ENCODE measurements around the gene SDHA. TPM values are rescaled to one million over a fixed set of nuclear protein-coding genes. Genes with fewer than 3 reads are reported as not detected.
"Not testable (repeated sequence)": the region's sequence is repeated elsewhere in the genome, so short reads cannot be mapped to it uniquely, and the experiment has no call there.

The SDHA gene
- total RNA-seq, 1 experiment from 2014 or later, result 140 TPM

DNA sequence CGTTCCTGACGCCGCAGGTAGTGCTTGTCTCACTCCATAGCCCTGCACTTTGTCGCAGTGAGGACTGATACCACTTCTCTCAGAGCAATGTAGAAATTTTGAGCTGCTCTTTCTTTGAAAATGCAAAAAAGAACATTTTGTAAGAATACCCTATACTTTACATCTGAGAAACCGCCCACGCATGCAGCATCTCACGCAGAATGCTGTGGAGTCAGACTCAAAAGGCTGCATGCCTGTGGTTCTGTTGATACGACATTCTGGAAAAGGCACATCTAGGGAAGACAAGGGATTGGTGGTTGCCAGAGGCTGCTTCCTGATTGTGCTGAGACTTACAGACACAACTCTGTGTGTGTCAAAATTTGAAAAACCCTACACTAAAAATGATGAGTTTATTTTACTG lies 19.8 kb downstream of the SDHA start:
- DNase-seq; H3K4me1 ChIP-seq; H3K27ac Mint-ChIP-seq (ENCODE audit: unreplicated experiment); intact Hi-C loops (cut with micrococcal nuclease; ENCODE audit: unreplicated experiment); H3K36me3 ChIP-seq (ENCODE audit: control insufficient read depth, insufficient read depth, low read length); H3K4me1 Mint-ChIP-seq (ENCODE audit: low read depth, unreplicated experiment); H3K9me3 Mint-ChIP-seq (ENCODE audit: unreplicated experiment); H3K4me3 Mint-ChIP-seq (ENCODE audit: unreplicated experiment); H3K27me3 ChIP-seq (replicated peaks; ENCODE audit: control insufficient read depth, insufficient read depth, low read length); H3K4me3 ChIP-seq (ENCODE audit: low read depth, low read length); H3K9me3 ChIP-seq; H3K27me3 Mint-ChIP-seq (ENCODE audit: insufficient read depth, unreplicated experiment); CTCF ChIA-PET; BruUV-seq (replicated peaks); POLR2A ChIA-PET: not testable (repeated sequence)
- peaks cover 79% of the 10 kb centered on the region for H3K36me3 Mint-ChIP-seq (ENCODE audit: insufficient read depth, unreplicated experiment)

DNA sequence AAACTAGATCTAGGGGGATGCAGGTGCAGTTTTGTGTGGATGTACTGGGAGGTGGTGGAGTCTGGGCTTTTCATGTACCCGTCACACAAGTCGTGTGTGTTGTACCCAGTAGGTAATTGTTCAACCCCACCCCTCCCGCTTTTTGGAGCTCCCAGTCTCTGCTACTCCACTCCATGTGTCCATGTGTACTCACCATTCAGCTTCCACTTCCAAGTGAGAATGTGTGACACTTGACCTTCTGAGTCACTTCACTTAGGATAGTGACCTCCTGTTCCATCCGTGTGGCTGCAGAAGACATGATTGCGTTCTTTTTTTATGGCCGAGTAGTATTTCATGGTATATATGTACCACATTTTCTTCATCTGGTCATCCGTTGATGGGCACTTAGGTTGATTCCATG lies 22.4 kb downstream of the SDHA start:
- H3K4me1 ChIP-seq; DNase-seq; intact Hi-C loops (cut with micrococcal nuclease; ENCODE audit: unreplicated experiment); H3K9me3 Mint-ChIP-seq (ENCODE audit: unreplicated experiment); H3K4me1 Mint-ChIP-seq (ENCODE audit: low read depth, unreplicated experiment); H3K27ac Mint-ChIP-seq (ENCODE audit: unreplicated experiment); POLR2A ChIA-PET; H3K27me3 ChIP-seq (replicated peaks; ENCODE audit: control insufficient read depth, insufficient read depth, low read length); H3K27me3 Mint-ChIP-seq (ENCODE audit: insufficient read depth, unreplicated experiment); H3K4me3 Mint-ChIP-seq (ENCODE audit: unreplicated experiment); H3K4me3 ChIP-seq (ENCODE audit: low read depth, low read length); H3K36me3 ChIP-seq (ENCODE audit: control insufficient read depth, insufficient read depth, low read length); CTCF ChIA-PET; BruUV-seq (replicated peaks); H3K9me3 ChIP-seq: not testable (repeated sequence)
- H3K36me3 Mint-ChIP-seq (ENCODE audit: insufficient read depth, unreplicated experiment), result peaks cover 75% of the 10 kb centered on the region

DNA sequence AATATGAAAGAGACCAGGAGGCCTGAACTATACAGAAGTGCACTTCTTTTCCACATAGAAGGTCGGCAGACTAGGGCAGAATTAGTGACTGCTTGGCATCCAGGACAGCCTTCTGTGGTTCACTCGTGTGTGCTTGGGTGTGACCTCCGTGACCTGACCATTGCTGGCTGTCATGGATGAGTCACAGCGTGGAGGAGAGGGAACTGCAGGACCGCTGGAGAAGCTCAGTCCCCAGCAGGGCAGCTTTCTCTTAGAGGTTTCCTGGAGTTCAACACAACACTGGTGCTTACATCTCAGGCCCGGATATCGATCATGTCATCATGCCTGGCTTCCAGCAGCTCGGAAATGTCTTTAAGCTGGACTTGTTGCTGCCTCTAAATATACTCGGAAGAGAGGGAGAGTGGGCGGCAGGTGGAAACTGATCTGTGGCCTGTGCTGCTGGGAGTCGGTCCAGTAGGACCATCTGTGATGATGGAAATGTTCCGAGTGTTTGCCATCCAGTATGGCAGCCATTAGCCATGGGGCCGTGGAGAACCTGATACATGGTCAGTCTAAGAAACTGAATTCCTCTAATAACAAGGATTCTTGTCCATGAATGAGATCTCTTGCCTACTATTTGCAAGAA lies 23.0 kb downstream of the SDHA start:
- intact Hi-C loops (cut with micrococcal nuclease; ENCODE audit: unreplicated experiment); H3K36me3 ChIP-seq (ENCODE audit: control insufficient read depth, insufficient read depth, low read length); H3K27me3 ChIP-seq (replicated peaks; ENCODE audit: control insufficient read depth, insufficient read depth, low read length); DNase-seq; POLR2A ChIA-PET; H3K27me3 Mint-ChIP-seq (ENCODE audit: insufficient read depth, unreplicated experiment); H3K4me1 ChIP-seq; H3K27ac Mint-ChIP-seq (ENCODE audit: unreplicated experiment); H3K9me3 ChIP-seq; H3K9me3 Mint-ChIP-seq (ENCODE audit: unreplicated experiment); H3K4me1 Mint-ChIP-seq (ENCODE audit: low read depth, unreplicated experiment); H3K4me3 Mint-ChIP-seq (ENCODE audit: unreplicated experiment); BruUV-seq (replicated peaks); H3K4me3 ChIP-seq (ENCODE audit: low read depth, low read length); CTCF ChIA-PET: not testable (repeated sequence)
- H3K36me3 Mint-ChIP-seq (ENCODE audit: insufficient read depth, unreplicated experiment), result peaks cover 79% of the 10 kb centered on the region

DNA sequence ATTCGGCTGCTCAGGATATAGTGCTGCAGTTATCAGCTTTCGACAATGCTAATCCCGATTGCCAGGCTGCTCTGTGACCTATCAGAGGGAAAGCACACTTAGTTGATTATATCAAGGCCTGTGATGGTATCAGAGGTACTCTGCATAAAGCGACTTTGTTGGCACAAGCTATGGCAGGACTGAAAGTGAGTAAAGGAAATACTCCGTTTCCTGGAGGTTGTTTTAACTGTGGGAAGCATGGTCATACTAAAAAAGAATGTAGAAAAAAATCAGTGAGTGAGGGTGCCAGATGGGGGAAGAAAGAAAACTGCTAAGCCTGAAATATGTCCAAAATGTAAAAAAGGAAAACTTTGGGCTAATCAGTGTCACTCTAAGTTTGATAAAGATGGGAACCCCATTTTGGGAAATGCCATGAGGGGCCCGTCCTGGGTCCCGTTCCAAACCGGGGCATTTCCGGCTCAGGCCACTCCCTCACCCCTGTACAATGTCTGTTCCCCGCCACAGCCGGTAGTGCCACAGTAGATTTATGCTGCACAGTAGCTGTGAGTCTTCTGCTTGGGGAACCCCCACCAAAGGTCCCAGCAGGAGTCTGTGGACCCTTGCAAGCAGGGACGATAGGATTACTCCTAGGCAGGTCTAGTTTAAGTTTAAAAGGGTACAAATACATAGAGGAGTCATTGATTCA lies 25.7 kb downstream of the SDHA start:
- CTCF ChIA-PET, result interaction anchor here (0.5 kb wide), 1 partner anchor 94 kb away, joined by 3 read pairs; no protein-coding TSS in a partner anchor
- H3K36me3 ChIP-seq (ENCODE audit: control insufficient read depth, insufficient read depth, low read length); H3K4me1 Mint-ChIP-seq (ENCODE audit: low read depth, unreplicated experiment); H3K27ac Mint-ChIP-seq (ENCODE audit: unreplicated experiment); DNase-seq; H3K9me3 Mint-ChIP-seq (ENCODE audit: unreplicated experiment); H3K27me3 ChIP-seq (replicated peaks; ENCODE audit: control insufficient read depth, insufficient read depth, low read length); H3K4me3 Mint-ChIP-seq (ENCODE audit: unreplicated experiment); BruUV-seq (replicated peaks); H3K27me3 Mint-ChIP-seq (ENCODE audit: insufficient read depth, unreplicated experiment); H3K9me3 ChIP-seq; POLR2A ChIA-PET; H3K4me3 ChIP-seq (ENCODE audit: low read depth, low read length); H3K4me1 ChIP-seq; intact Hi-C loops (cut with micrococcal nuclease; ENCODE audit: unreplicated experiment): not testable (repeated sequence)
- peaks cover 93% of the 10 kb centered on the region for H3K36me3 Mint-ChIP-seq (ENCODE audit: insufficient read depth, unreplicated experiment)

DNA sequence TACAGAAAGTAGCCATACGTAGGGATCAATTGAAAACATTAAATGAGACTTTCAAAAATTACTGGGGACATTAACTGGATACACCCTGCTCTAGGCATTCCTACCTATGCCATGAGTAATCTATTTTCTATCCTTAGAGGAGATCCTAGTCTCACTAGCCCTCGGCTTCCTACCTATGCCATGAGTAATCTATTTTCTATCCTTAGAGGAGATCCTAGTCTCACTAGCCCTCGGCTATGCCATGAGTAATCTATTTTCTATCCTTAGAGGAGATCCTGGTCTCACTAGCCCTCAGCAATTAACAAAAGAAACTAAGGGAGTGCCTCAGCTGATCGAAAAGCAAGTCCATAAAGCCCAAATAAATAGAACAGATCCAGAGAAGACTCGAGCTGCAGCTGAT lies 27.6 kb downstream of the SDHA start:
- H3K4me1 Mint-ChIP-seq (ENCODE audit: low read depth, unreplicated experiment), result not testable (repeated sequence)

DNA sequence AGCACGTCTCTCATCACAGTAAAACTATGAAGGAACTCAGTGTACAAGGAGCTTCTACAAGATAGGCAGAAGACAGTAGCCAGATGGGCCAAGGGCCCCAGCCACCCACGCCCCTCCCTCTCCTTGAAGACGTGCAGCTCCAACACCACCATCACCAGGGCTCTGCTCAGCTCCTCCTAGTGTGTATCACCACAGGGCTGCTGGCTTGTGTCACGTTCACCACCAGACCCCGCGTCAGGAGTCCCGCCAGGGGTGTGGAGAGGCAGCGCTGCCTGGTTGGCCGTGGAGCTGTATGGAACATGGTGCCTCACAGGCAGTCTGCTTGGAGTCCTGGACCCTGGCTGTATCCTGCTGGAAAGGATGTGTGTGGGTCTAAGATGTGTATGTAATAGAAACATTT lies 32.3 kb downstream of the SDHA start:
- not testable (repeated sequence) for H3K27me3 Mint-ChIP-seq (ENCODE audit: insufficient read depth, unreplicated experiment)

More for the DNA sequence above, 27.6 kb downstream of the SDHA start:
- H3K9me3 ChIP-seq; BruUV-seq (replicated peaks); H3K4me1 ChIP-seq; DNase-seq; H3K4me3 ChIP-seq (ENCODE audit: low read depth, low read length); H3K27me3 Mint-ChIP-seq (ENCODE audit: insufficient read depth, unreplicated experiment); H3K27ac Mint-ChIP-seq (ENCODE audit: unreplicated experiment); CTCF ChIA-PET; H3K27me3 ChIP-seq (replicated peaks; ENCODE audit: control insufficient read depth, insufficient read depth, low read length); POLR2A ChIA-PET; H3K36me3 ChIP-seq (ENCODE audit: control insufficient read depth, insufficient read depth, low read length); H3K9me3 Mint-ChIP-seq (ENCODE audit: unreplicated experiment); H3K4me3 Mint-ChIP-seq (ENCODE audit: unreplicated experiment); intact Hi-C loops (cut with micrococcal nuclease; ENCODE audit: unreplicated experiment): not testable (repeated sequence)
- peaks cover 90% of the 10 kb centered on the region for H3K36me3 Mint-ChIP-seq (ENCODE audit: insufficient read depth, unreplicated experiment)

DNA sequence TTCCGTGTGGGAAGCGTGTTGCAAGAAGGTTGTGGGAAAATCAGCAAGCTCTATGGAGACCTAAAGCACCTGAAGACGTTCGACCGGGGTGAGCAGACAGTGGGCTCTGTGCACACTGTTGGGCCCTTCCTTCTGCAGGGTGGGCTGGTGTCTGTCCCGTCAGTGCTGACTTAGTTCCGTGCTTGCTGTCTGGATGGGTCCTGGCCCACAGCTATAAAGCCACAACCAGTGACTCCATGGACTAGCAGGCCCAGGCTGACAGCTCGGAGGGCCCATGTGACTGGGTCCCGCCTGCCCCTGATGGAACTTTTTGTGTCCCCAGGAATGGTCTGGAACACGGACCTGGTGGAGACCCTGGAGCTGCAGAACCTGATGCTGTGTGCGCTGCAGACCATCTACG lies 32.9 kb downstream of the SDHA start:
- H3K4me1 Mint-ChIP-seq (ENCODE audit: low read depth, unreplicated experiment); H3K4me3 ChIP-seq (ENCODE audit: low read depth, low read length); BruUV-seq (replicated peaks); H3K9me3 ChIP-seq; H3K27me3 Mint-ChIP-seq (ENCODE audit: insufficient read depth, unreplicated experiment); POLR2A ChIA-PET; DNase-seq; H3K9me3 Mint-ChIP-seq (ENCODE audit: unreplicated experiment); H3K4me1 ChIP-seq; H3K4me3 Mint-ChIP-seq (ENCODE audit: unreplicated experiment); H3K27ac Mint-ChIP-seq (ENCODE audit: unreplicated experiment); H3K36me3 ChIP-seq (ENCODE audit: control insufficient read depth, insufficient read depth, low read length); CTCF ChIA-PET; intact Hi-C loops (cut with micrococcal nuclease; ENCODE audit: unreplicated experiment); H3K27me3 ChIP-seq (replicated peaks; ENCODE audit: control insufficient read depth, insufficient read depth, low read length): not testable (repeated sequence)
- H3K36me3 Mint-ChIP-seq (ENCODE audit: insufficient read depth, unreplicated experiment), result peaks cover 70% of the 10 kb centered on the region

More for the DNA sequence above, 32.3 kb downstream of the SDHA start:
- H3K4me3 ChIP-seq (ENCODE audit: low read depth, low read length); H3K4me3 Mint-ChIP-seq (ENCODE audit: unreplicated experiment); POLR2A ChIA-PET; intact Hi-C loops (cut with micrococcal nuclease; ENCODE audit: unreplicated experiment); H3K27me3 ChIP-seq (replicated peaks; ENCODE audit: control insufficient read depth, insufficient read depth, low read length); H3K9me3 Mint-ChIP-seq (ENCODE audit: unreplicated experiment); DNase-seq; H3K4me1 Mint-ChIP-seq (ENCODE audit: low read depth, unreplicated experiment); BruUV-seq (replicated peaks); H3K9me3 ChIP-seq; H3K36me3 ChIP-seq (ENCODE audit: control insufficient read depth, insufficient read depth, low read length); H3K4me1 ChIP-seq; CTCF ChIA-PET: not testable (repeated sequence)
- Mint-ChIP-seq H3K27ac (ENCODE audit: unreplicated experiment) (peak overlapping the region; percentile 43), H3K36me3 (ENCODE audit: insufficient read depth, unreplicated experiment) (peaks cover 73% of the 10 kb centered on the region)

All from Caco-2 (cell line).